Astrocyte of the hippocampus (primary cell): ENCODE results near the gene TRIM17.
"Not testable (repeated sequence)": the region's sequence is repeated elsewhere in the genome, so short reads cannot be mapped to it uniquely, and the experiment has no call there.

Experiments
- DNase-seq: peaks from one replicate; pipeline ENCODE4 v3.0.0; 2011; ENCODE audit warnings: low read depth, low spot score

The TRIM17 gene

GRCh38 chr1:228448372-228448771 lies 31.7 kb upstream of the TRIM17 start:
- no peak for DNase-seq

GRCh38 chr1:228446852-228447251 lies 30.2 kb upstream of the TRIM17 start:
- DNase-seq = no peak

DNA sequence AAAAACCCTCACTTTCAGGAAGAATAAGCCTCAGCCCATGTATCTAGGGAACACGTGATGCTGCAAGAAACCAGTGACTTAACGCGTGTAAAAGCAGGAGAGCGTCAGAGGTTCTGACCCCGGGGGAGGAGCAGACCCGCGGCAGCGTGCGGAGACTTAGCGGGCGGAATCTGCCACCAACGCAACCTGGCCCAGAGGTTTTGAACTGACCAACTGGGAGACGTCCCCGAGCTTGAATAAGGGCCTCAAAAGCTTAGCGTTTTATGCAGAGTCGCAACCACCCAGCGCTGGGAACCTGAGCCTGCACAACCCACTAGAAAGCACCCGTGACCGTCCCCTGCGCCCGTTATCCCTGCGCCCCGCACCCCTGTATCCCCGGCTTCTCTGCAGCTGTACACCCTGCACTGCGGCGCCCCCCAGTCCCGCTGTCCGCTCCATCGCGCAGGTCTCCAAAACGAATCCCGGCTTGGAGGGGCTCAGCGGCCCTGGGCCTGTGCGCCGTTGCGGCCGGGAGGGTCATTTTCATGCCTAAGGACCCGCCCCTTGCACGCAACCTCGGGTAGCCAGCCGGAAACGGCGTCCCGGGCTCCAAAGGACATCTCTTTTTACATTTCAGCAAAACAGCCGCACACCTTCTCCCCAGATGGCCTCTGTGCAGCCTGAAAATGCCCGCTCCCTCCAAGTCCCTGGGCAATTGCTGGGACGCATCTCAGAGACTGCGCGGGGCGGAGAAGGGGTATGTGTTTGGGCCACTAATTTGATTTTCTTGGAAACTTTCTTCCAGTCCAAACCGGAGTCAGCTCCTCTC lies 29.4 kb upstream of the TRIM17 start:
- peak; percentile 49 for DNase-seq

- DNase-seq = no peak
Measured at GRCh38 chr1:228445490-228445842, 28.8 kb upstream of the TRIM17 start.

GRCh38 chr1:228443395-228443794 lies 26.7 kb upstream of the TRIM17 start:
- DNase-seq = no peak

- DNase-seq = no peak
Measured at GRCh38 chr1:228440761-228441500, 24.3 kb upstream of the TRIM17 start.

DNA sequence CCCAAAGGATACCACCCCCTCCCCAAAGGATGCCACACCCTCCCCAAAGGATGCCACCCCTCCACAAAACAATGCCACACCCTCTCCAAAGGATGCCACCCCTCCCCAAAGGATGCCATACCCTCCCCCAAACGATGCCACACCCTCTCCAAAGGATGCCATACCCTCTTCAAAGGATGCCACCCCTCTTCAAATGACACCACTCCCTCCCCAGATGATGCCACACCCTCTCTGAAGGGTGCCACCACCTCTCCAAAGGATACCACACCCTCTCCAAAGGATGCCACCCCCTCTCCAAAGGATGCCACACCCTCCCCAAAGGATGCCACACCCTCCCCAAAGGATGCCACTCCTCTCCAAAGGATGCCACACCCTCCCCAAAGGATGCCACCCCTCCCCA lies 21.6 kb upstream of the TRIM17 start:
- DNase-seq = no peak

DNA sequence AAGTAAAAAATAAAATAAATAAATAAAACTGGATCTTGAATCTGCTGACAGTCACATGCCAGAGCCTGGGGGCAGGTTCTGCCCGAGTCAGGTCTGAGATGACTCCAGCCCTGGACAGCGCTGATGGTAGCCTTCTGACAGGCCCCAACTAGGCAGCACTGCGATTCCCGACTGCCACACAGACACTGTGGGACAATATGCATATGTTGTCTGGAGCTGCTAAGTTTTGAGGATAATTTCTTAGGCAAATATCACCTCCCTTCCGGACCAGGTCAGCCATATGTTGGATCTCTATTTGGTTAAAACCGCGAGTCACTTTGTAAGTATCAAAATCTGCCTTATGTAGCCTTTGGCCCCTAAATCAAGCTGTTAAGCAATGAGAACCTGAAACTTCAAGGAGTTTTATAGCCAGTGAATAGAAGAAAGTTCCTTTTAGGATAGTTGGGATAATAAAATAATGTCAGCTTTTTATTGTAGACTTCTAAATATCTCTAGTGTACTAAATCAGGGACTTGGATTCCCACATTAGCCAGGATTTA lies 20.8 kb upstream of the TRIM17 start:
- no peak for DNase-seq

DNA sequence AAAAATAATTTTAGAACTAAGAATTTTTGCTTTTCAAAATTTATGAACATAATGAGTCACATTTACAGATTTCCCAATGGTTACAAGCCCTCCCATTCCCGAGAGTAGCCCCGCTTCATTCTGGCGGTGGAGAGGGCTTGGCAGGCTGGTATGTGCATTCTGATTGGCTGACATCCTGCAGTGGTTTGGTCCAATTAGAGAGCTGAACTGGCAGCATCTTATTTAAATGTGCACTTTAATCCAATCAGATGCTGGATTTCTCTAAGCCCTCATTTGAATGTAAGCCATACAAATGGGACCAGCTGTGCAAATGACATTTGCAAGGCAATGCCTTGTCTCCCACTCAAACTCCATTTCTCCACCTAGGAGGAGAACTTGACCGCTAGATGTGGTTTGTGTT lies 18.0 kb upstream of the TRIM17 start:
- no peak for DNase-seq

DNA sequence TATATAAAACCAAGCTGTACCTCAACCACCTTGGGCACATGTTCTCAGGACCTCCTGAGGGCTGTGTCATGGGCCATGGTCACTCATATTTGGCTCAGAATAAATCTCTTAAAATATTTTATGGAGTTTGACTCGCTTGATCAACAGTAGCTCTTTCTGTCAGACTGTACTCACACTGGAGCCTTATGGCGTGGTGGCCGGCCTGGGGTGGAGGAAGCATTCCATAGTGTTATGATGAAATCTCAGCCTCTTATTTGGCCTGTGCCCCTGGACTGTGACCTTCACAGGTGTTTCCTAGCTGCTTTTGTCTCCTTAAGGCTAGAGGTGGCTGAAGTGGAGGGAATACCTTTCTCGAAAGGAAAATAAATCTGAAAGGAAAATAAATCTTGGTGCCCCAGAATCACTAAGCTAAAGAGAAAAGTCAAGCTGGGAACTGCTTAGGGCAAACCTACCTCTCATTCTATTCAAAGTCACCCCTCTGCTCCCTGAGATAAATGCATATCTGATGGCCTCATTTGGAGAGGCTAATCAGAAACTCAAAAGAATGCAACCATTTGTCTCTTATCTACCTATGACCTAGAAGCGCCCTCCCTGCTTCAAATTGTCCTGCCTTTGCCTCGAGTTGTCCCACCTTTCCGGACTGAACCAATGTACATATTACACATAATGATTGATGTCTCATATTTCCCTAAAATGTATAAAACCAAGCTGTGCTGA lies 16.8 kb upstream of the TRIM17 start:
- DNase-seq = not testable (repeated sequence)

- no peak for DNase-seq
Measured at GRCh38 chr1:228430243-228430642, 13.6 kb upstream of the TRIM17 start.

GRCh38 chr1:228429698-228430097 lies 13.0 kb upstream of the TRIM17 start:
- DNase-seq = no peak

DNA sequence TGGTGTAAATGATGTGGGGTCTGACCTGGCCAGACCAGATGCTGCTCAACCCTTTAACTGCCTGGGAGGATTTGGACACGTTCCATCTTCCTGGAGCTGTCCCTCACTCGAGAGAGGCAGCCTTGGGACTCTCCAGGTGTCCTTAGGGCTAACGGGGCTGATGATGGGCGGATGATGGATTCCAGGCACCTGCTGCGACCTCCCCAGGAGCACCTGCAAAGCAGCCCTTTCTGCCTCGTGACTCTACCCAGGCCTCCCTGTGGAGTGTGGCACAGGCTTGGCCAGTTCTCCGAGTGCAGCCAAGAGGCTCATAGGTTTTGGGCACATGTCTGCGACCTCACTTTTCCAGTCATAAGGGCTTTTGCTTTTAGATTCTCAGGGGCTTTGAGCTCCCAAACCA lies 12.3 kb upstream of the TRIM17 start:
- DNase-seq = no peak

- no peak for DNase-seq
Measured at GRCh38 chr1:228428412-228428811, 11.8 kb upstream of the TRIM17 start.

DNA sequence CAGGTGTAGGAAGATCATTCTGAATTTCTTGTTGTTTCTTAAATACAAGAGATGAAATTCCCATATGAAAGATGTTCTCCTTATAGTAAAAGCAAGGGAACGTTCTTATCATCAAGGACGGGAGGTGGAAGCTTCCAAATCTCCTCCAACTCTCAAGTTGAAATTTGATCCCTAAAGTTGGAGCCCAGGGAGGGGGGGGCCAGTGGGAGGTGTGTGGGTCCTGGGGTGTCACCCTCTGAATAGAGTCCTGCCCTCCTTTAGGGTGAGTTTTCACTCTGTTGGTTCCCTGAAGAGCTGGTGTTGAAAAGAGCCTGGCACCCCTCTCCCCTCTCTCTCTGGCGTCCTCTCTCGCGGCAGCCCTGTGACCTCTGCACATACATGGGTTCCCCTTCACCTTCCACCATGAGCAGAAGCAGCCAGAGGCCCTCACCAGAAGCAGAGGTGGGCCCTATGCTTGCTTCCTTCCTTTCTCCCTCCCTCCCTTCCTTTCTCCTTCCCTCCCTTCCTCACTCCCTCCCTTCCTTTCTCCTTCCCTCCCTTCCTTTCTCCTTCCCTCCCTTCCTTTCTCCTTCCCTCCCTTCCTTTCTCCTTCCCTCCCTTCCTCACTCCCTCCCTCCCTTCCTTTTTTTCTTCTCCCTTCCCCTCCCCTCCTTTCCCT lies 10.0 kb upstream of the TRIM17 start:
- DNase-seq = no peak

DNA sequence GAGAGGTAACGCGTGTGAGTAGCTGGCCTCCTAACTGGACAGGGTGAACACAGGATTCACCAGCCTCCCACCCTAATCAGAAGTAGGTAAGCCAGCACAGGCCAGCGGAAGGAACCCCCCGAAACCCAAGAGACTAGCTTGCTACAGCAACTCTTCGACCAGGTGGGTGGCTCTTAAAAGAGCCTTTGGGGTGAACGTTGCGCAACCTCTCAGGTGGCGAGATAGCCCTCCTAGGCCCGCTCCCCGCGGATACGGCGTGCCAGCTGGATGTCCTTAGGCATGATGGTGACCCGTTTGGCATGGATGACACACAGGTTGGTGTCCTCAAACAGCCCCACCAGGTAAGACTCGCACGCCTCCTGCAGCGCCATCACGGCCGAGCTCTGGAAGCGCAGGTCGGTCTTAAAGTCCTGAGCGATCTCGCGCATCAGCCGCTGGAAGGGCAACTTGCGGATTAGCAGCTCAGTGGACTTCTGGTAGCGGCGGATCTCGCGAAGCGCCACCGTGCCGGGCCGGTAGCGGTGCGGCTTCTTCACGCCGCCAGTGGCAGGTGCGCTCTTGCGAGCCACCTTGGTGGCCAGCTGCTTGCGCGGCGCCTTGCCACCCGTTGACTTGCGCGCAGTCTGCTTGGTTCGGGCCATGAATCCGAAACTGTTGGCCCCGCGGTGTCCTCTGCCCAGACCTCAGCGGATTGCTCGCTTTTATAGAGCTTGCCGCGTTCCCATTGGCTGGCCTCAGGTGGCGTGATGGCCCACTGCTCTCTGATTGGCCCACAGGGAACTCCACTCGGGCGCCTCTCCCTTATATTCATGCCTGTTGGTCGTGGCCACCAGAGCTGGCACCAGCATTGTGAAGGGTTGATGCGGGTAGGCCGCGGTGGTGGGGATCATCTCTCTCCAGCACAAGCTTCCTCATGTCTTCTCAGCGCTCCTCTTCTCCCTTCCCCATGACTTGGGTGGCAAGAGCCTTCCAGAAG lies 8.3 kb upstream of the TRIM17 start:
- DNase-seq = no peak

- DNase-seq = no peak
Measured at GRCh38 chr1:228423404-228424053, 6.9 kb upstream of the TRIM17 start.

- no peak for DNase-seq
Measured at GRCh38 chr1:228420968-228421826, 4.5 kb upstream of the TRIM17 start.
